Measurements from ENCODE around the gene SMLR1. TPM values are rescaled to one million over a fixed set of nuclear protein-coding genes. Genes with fewer than 3 reads are reported as not detected.
A peak's percentile ranks its signal among the peaks of the same experiment; 100 is the strongest.

The SMLR1 gene
- total and polyA plus RNA-seq, 2 donors from 2014 or later, result 0.16 to 5.1 TPM

DNA sequence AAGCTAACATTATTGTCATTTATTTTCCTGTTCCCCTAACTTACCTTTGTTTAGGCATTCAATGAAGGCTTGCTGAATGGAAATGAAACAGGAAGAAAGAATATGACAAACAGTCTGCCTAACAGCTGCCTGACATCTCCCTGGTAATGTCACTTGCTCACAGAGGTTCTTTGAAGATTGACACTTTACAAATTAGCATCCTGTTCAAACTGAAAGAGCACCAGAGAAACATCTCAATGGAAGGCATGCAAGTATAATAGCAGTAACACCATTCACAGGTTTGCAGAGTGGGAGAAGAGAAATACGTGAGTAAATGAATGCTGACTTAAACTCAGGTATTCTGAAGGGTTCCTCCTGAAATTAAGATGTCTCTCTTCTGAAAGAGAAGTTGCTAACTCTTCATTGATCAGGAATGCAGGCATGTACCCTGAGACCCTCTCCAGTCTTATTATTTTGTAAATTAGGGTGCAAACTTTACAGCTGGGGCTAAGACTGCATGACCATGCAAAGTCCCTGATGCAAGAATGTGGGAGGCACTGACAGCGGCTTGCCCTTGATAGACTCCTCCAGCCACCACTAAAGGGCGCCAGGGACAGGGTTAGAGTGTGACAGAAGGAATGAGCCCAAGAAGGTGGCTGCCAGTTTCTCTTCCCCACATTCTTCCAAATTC, 1.3 kb upstream of the SMLR1 start:
- Histone ChIP-seq H3K4me1 (ENCODE audit: control insufficient read depth in 2 of 3, insufficient read depth in 2 of 3, low read depth in 1 of 3, low read length in 3 of 3) (no peaks in the 10 kb centered on the region), H3K9me3 (ENCODE audit: control insufficient read depth in 2 of 3, insufficient read depth in 1 of 3, low read length in 3 of 3) (no peaks in the 10 kb centered on the region), H3K27ac (ENCODE audit: low read depth in 2 of 2, low read length in 2 of 2) (no peak overlapping the region), H3K4me3 (ENCODE audit: low read length in 3 of 3) (no peak overlapping the region), H3K36me3 (ENCODE audit: control insufficient read depth in 2 of 3, insufficient read depth in 3 of 3, low read length in 3 of 3) (no peaks in the 10 kb centered on the region), H3K9ac (ENCODE audit: low read length in 3 of 3) (no peak overlapping the region), H3K27me3 (ENCODE audit: control insufficient read depth, insufficient read depth, low read length) (no peaks in the 10 kb centered on the region)
- DNase-seq (no peak), FAIRE-seq (no peak)
- TF ChIP-seq, protein P1, sequence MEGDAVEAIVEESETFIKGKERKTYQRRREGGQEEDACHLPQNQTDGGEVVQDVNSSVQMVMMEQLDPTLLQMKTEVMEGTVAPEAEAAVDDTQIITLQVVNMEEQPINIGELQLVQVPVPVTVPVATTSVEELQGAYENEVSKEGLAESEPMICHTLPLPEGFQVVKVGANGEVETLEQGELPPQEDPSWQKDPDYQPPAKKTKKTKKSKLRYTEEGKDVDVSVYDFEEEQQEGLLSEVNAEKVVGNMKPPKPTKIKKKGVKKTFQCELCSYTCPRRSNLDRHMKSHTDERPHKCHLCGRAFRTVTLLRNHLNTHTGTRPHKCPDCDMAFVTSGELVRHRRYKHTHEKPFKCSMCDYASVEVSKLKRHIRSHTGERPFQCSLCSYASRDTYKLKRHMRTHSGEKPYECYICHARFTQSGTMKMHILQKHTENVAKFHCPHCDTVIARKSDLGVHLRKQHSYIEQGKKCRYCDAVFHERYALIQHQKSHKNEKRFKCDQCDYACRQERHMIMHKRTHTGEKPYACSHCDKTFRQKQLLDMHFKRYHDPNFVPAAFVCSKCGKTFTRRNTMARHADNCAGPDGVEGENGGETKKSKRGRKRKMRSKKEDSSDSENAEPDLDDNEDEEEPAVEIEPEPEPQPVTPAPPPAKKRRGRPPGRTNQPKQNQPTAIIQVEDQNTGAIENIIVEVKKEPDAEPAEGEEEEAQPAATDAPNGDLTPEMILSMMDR (IDR thresholded peaks at IDR 0.05; ENCODE audit: borderline replicate concordance, extremely low read depth, insufficient read depth), result no peak
- intact Hi-C loops (cut with DNase I), result no loop called here

DNA sequence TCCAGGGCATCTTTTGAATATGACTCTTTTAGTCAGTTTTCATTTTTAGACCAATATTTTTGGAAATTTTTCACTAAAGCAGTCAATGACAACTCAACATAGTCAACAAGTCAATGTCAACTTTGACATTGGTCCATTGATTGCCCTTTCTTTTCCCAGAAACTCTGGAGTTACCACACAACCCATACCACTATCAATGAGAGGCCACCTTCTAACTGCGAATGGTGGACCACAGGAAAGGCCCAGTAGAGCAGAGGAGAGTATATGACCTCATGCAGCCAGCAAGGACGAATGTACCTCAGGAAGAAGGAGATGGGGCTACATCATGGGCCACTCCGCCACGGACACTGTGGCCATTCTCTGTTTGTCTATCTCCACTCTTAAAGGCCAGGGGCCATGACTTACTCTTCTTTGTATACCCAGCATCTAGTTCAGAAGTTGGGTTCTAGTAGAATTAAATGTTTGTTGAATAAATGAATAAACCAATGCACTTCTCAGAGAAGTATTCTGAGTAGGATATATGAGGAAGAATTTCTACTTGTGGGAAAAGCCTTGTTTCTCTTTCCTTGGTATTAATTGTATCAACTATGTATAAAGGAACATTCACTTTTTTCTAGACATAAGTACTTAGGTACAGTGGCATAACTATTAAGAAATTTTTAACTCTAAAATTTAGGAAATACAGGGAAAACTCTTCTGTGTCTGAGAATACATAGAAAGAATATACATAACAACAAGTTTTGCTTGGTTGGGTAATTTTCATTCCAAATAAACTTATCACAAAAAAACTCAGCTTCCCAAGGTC, 562 bp upstream of the SMLR1 start:
- Histone ChIP-seq H3K9ac (ENCODE audit: low read length in 3 of 3) (no peak overlapping the region), H3K4me1 (ENCODE audit: control insufficient read depth in 2 of 3, insufficient read depth in 2 of 3, low read depth in 1 of 3, low read length in 3 of 3) (no peaks in the 10 kb centered on the region), H3K4me3 (ENCODE audit: low read length in 3 of 3) (peak overlapping the region in 1 of 3 donors; percentile 58), H3K36me3 (ENCODE audit: control insufficient read depth in 2 of 3, insufficient read depth in 3 of 3, low read length in 3 of 3) (no peaks in the 10 kb centered on the region), H3K27ac (ENCODE audit: low read depth in 2 of 2, low read length in 2 of 2) (peak overlapping the region in 1 of 2 donors; percentile 8), H3K27me3 (ENCODE audit: control insufficient read depth, insufficient read depth, low read length) (no peaks in the 10 kb centered on the region), H3K9me3 (ENCODE audit: control insufficient read depth in 2 of 3, insufficient read depth in 1 of 3, low read length in 3 of 3) (no peaks in the 10 kb centered on the region)
- DNase-seq (no peak), FAIRE-seq (no peak)
- intact Hi-C loops (cut with DNase I), result no loop called here
- TF ChIP-seq, protein P1 (IDR thresholded peaks at IDR 0.05; ENCODE audit: borderline replicate concordance, extremely low read depth, insufficient read depth), result no peak

DNA sequence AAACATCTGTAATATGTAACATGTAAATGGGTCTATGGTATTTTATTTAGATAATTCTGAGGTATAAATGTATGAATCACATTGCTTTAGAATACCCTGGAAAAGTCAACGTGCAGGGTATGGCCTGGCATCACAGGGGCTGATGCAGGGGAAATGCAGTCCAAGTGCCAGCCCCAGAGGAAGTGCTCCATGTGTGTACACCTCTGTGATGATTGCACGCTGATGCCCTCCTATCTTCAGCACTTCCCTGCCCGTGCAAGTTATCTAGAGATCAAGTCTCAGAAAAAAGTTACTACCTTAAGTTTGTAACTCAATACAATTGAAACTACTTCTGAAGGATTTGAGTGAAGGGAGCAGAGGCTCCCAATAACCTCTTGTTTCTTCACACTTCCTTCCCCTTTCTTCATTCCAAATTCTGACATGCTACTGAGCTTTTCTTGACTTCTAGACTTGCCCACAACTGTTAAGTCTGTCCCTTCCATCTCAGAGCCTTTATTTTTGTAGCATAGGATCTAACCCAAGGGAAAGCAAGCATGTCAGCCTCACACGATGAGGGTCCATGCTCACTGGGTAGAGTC, 2.2 kb downstream of the SMLR1 start:
- DNase-seq, result peak in 1 of 5 donors; percentile 37
- Histone ChIP-seq H3K9ac (ENCODE audit: low read length in 3 of 3) (no peak overlapping the region), H3K4me3 (ENCODE audit: low read length in 3 of 3) (no peak overlapping the region), H3K4me1 (ENCODE audit: control insufficient read depth in 2 of 3, insufficient read depth in 2 of 3, low read depth in 1 of 3, low read length in 3 of 3) (no peaks in the 10 kb centered on the region), H3K27me3 (ENCODE audit: control insufficient read depth, insufficient read depth, low read length) (no peaks in the 10 kb centered on the region), H3K9me3 (ENCODE audit: control insufficient read depth in 2 of 3, insufficient read depth in 1 of 3, low read length in 3 of 3) (no peaks in the 10 kb centered on the region), H3K27ac (ENCODE audit: low read depth in 2 of 2, low read length in 2 of 2) (no peak overlapping the region), H3K36me3 (ENCODE audit: control insufficient read depth in 2 of 3, insufficient read depth in 3 of 3, low read length in 3 of 3) (no peaks in the 10 kb centered on the region)
- TF ChIP-seq, protein P1 (IDR thresholded peaks at IDR 0.05; ENCODE audit: borderline replicate concordance, extremely low read depth, insufficient read depth), result no peak
- intact Hi-C loops (cut with DNase I), result no loop called here
- no peak for FAIRE-seq
